ENCODE data around the gene SP6.
A peak's percentile ranks its signal among the peaks of the same experiment; 100 is the strongest.

The SP6 gene

DNA sequence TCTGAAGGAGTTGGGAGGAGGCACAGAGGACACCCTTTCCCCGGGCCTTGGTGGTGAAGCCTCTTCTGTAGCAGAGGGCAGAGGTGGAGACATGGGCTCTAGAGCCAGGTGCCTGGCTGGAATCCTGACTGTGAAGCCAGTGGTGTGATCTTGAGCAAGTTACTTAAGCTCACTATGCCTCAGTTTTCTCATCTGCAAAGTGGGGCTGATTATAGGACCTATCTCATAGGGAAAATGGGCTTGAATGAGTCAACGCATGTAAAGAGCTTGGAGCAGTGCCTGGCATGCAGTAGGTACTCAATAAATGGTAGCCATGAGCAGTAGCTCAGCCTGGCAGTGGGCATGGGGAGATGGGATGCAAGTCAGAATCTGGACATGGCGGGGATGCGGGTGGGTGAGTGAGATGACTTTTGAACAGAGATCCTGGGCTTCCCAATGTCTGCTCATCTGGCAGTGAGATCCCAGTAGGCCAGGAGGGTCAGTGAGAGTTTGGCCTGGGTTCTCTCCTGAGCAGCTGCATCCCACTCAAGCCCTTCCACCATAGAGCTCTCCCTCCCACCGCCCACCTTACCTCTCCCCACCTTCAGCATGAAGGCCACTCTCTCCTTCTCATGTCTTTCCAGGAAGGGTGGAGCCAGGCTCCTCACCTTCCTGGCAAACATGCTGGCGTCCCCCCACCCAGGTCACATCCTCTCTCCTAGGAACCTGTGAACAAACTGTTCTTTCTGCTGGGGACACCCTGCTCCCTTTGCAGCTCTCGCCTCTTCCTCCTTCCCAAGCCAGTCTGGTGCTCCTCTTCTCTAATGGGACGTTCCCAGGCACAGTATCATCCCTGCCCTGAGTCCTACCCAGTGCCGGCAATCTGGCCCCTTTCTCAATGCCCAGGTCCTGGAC lies 32.0 kb upstream of the SP6 start:
- Histone ChIP-seq H3K36me3 (no peaks in the 10 kb centered on the region), H3K27ac (no peak overlapping the region), H3K27me3 (peaks cover 27% of the 10 kb centered on the region), H3K4me3 (ENCODE audit: low read depth in 1 of 2, low read length in 1 of 2) (no peak overlapping the region), H3K9me3 (no peaks in the 10 kb centered on the region), H3K4me1 (ENCODE audit: control insufficient read depth in 1 of 2, insufficient read depth in 1 of 2, low read depth in 1 of 2, low read length in 1 of 2) (peaks cover 0 to 7% of the 10 kb centered on the region in 2 experiments)
- TF ChIP-seq, protein P1, sequence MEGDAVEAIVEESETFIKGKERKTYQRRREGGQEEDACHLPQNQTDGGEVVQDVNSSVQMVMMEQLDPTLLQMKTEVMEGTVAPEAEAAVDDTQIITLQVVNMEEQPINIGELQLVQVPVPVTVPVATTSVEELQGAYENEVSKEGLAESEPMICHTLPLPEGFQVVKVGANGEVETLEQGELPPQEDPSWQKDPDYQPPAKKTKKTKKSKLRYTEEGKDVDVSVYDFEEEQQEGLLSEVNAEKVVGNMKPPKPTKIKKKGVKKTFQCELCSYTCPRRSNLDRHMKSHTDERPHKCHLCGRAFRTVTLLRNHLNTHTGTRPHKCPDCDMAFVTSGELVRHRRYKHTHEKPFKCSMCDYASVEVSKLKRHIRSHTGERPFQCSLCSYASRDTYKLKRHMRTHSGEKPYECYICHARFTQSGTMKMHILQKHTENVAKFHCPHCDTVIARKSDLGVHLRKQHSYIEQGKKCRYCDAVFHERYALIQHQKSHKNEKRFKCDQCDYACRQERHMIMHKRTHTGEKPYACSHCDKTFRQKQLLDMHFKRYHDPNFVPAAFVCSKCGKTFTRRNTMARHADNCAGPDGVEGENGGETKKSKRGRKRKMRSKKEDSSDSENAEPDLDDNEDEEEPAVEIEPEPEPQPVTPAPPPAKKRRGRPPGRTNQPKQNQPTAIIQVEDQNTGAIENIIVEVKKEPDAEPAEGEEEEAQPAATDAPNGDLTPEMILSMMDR (IDR thresholded peaks at IDR 0.05): no peak

DNA sequence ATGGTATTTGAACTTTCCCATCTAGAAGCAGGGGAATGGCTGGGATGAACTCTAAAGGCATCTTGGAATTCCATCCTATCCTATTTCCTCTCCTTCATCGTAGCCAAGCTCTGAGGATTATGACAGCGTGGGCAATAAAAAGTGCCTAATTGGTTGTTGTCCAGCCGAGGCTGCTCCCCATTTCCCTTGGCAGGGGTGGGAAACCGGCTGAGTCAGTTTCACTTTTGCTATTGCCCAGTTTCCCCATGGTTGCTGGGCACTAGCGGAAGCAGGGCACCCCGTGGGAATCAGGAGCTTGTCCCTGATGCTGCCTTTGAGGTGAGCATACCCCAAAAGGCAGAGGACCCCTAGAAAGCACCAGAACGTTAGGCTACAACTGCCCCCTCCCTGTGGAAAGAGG lies 31.3 kb upstream of the SP6 start:
- Histone ChIP-seq H3K4me1 (ENCODE audit: control insufficient read depth in 1 of 2, insufficient read depth in 1 of 2, low read depth in 1 of 2, low read length in 1 of 2) (peaks cover 0 to 7% of the 10 kb centered on the region in 2 experiments), H3K4me3 (ENCODE audit: low read depth in 1 of 2, low read length in 1 of 2) (peak overlapping the region in 1 of 2 experiments; percentile 14), H3K27ac (no peak overlapping the region), H3K36me3 (no peaks in the 10 kb centered on the region), H3K27me3 (peaks cover 34% of the 10 kb centered on the region), H3K9me3 (no peaks in the 10 kb centered on the region)
- TF ChIP-seq, protein P1 (IDR thresholded peaks at IDR 0.05): no peak

DNA sequence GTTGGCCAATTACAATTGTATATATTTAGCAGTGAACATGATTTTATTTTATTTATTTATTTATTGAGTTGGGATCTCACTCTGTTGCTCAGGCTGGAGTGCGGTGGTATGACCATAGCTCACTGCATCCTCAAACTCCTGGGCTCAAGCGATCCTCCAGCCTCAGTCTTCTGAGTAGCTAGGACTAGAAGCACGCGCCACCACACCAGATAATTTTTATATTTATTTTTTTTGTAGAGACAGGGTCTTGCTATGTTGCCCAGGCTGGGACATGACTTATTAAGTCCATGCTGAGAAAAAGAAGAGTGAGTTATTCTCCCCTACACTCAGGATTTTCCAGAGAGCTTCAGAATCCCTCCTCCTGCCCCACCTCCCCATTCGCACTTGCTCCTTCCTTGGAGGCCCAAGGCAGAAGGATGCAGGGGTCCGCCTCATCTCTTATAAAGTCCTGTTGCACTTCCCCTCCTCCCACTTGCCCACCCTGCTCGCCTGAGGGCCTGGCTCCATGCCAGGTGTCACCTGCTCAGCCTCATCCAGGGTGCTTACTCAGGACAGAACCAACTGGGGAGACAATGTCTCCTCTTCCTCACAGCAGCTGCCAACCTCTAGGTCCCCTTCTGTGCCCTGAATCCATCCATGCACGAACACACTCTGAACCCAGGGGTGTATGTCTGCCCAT lies 29.0 kb upstream of the SP6 start:
- H3K27me3 ChIP-seq: peaks cover 48% of the 10 kb centered on the region

DNA sequence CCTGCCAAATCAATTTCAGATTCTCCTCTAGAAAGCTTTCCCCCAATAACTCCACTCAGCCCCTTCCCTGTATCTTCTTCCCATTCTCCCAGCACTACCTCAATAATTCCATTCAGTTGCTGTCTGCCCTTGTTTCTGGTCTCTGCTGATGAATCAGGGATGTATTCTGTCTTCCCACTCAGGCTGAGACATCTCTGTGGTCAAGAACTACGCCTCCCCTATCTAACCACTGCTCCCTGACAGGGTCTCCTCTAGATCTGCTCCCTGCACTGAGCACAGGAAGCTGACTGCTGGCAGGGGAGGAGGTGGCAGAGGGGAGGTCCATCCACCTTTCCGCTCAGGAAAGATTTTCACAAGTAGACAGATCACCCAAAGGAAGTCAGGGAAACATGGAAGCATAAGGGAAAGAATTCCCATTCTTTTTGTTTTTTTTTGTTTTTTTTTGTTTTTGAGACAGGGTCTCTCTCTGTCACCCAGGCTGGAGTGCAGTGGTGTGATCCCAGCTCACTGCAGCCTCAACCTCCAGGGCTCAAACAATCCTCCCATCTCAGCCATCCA lies 28.1 kb upstream of the SP6 start:
- H3K27me3 ChIP-seq: peaks cover 54% of the 10 kb centered on the region
- no peak overlapping the region for H3K4me3 ChIP-seq (ENCODE audit: low read depth in 1 of 2, low read length in 1 of 2)
- H3K36me3 ChIP-seq: no peaks in the 10 kb centered on the region
- H3K9me3 ChIP-seq: no peaks in the 10 kb centered on the region
- H3K27ac ChIP-seq: no peak overlapping the region
- TF ChIP-seq, protein P1 (IDR thresholded peaks at IDR 0.05): no peak
- H3K4me1 ChIP-seq (ENCODE audit: control insufficient read depth in 1 of 2, insufficient read depth in 1 of 2, low read depth in 1 of 2, low read length in 1 of 2): peaks cover 0 to 7% of the 10 kb centered on the region in 2 experiments

More for the DNA sequence above, 29.0 kb upstream of the SP6 start:
- Histone ChIP-seq H3K27ac (no peak overlapping the region), H3K4me1 (ENCODE audit: control insufficient read depth in 1 of 2, insufficient read depth in 1 of 2, low read depth in 1 of 2, low read length in 1 of 2) (peaks cover 0 to 7% of the 10 kb centered on the region in 2 experiments), H3K36me3 (no peaks in the 10 kb centered on the region), H3K9me3 (no peaks in the 10 kb centered on the region), H3K4me3 (ENCODE audit: low read depth in 1 of 2, low read length in 1 of 2) (no peak overlapping the region)
- TF ChIP-seq, protein P1 (IDR thresholded peaks at IDR 0.05): no peak

DNA sequence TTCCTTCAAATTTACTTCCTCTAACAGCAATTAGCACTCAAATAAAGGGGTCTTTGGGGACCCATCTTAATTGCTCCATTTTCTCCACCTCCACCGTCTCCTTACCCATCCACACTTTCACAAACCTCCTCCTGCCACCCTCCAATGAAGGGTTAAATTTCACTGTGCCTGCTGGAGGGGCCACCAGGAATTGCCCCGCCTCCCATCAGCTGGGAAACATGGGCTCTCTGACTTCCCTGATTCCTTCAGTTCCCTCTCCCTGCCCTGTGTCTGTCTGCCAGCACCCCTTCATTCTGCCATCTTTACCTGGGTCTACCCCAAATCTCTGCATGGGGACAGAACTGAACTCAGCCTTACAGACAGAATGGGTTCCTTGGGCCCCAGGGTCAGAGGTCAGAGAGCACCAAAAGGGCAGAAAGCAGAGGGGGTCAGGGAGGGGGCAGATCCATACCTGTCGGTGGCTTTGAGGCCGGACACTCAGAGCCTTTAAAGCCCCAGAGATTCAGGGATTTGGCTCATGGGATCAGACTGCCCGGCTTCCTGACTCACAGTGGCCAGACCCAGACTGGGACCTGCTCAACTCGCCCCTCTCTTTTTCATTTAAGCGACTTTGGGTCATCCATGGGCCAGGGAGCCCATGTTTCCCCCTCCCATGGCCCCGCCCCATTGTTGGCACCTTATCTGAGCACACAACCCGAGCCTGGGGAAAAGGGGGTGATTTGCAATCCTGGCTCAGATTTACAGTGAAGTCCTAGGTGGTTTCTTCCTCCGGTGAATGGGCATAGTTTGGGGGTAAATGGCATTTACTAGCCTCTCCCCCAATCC lies 27.5 kb upstream of the SP6 start:
- no peaks in the 10 kb centered on the region for H3K9me3 ChIP-seq
- H3K27ac ChIP-seq: no peak overlapping the region
- peaks cover 55% of the 10 kb centered on the region for H3K27me3 ChIP-seq
- H3K4me1 ChIP-seq (ENCODE audit: control insufficient read depth in 1 of 2, insufficient read depth in 1 of 2, low read depth in 1 of 2, low read length in 1 of 2): peaks cover 0 to 7% of the 10 kb centered on the region in 2 experiments
- no peaks in the 10 kb centered on the region for H3K36me3 ChIP-seq
- H3K4me3 ChIP-seq (ENCODE audit: low read depth in 1 of 2, low read length in 1 of 2): no peak overlapping the region
- TF ChIP-seq, protein P1 (IDR thresholded peaks at IDR 0.05): no peak

Data from neutrophil (primary cell).